ENCODE data around the gene FOXS1.

The FOXS1 gene

GRCh38 chr20:31861135-31861384 is 15.7 kb upstream of the FOXS1 start:
- peak; percentile 20 for DNase-seq (ENCODE audit: low spot score)

GRCh38 chr20:31860390-31861134 is 15.2 kb upstream of the FOXS1 start:
- no peak for DNase-seq (ENCODE audit: low spot score)

GRCh38 chr20:31859998-31860380 is 14.6 kb upstream of the FOXS1 start:
- no peak for DNase-seq (ENCODE audit: low spot score)

GRCh38 chr20:31859266-31859997 is 14.0 kb upstream of the FOXS1 start:
- no peak for DNase-seq (ENCODE audit: low spot score)

- DNase-seq (ENCODE audit: low spot score), result no peak
These were observed 13.3 kb upstream of the FOXS1 start for GRCh38 chr20:31858760-31859083.

GRCh38 chr20:31857861-31858759 is 12.7 kb upstream of the FOXS1 start:
- peak; percentile 68 for DNase-seq (ENCODE audit: low spot score)

GRCh38 chr20:31856516-31856915 is 11.1 kb upstream of the FOXS1 start:
- no peak for DNase-seq (ENCODE audit: low spot score)

- DNase-seq (ENCODE audit: low spot score), result no peak
These were observed 8.1 kb upstream of the FOXS1 start for GRCh38 chr20:31853481-31853880.

- no peak for DNase-seq (ENCODE audit: low spot score)
These were observed 6.0 kb upstream of the FOXS1 start for GRCh38 chr20:31851240-31851955.

- DNase-seq (ENCODE audit: low spot score), result no peak
These were observed 4.0 kb upstream of the FOXS1 start for GRCh38 chr20:31849306-31849930.

- no peak for DNase-seq (ENCODE audit: low spot score)
These were observed 2.9 kb upstream of the FOXS1 start for GRCh38 chr20:31848088-31848999.

GRCh38 chr20:31846793-31847138 is 1.4 kb upstream of the FOXS1 start:
- DNase-seq (ENCODE audit: low spot score), result no peak

GRCh38 chr20:31844737-31845299 is 586 bp downstream of the FOXS1 start:
- DNase-seq (ENCODE audit: low spot score), result no peak

GRCh38 chr20:31843881-31844280 is 1.5 kb downstream of the FOXS1 start:
- DNase-seq (ENCODE audit: low spot score), result no peak

GRCh38 chr20:31843288-31843687 is 2.1 kb downstream of the FOXS1 start:
- DNase-seq (ENCODE audit: low spot score), result no peak

- no peak for DNase-seq (ENCODE audit: low spot score)
These were observed 2.8 kb downstream of the FOXS1 start for GRCh38 chr20:31842471-31843157.

- DNase-seq (ENCODE audit: low spot score), result no peak
These were observed 3.5 kb downstream of the FOXS1 start for GRCh38 chr20:31841928-31842327.

- no peak for DNase-seq (ENCODE audit: low spot score)
These were observed 4.2 kb downstream of the FOXS1 start for GRCh38 chr20:31840906-31841816.
